Measurements from ENCODE around the gene TBC1D2B.

The TBC1D2B gene

DNA sequence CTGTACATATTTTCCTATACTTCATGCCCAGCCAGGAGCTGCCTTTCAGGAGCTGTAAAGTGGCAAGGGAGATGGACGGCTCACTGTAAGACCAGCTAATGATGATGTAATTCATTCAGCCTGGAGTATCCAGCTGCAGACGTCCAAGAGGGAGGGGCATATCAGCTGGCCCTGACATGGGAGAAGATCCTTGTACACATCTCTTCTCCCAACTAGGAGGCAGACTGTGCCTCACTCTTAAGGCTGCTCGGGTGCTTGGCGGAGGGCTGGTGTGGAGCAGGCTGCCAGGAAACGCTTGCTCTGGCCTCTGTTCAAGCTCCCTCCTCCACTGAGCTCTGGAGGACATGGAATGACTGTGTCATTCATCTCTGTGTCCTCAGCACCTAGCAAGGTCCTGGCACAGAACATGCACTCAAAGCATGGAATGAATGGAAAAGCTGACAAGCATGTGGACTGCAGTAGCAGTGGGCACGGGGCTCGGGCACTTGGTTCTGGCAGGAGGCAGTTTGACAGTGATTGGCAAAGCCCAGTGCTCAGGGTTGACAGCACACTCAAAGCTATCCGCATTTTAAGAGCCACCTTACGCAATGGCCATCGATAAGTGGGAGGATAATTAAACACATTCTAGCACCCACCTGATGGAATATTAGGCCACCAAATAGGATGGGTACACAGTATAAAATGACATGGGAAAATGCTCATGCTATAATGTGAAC, 72.4 kb downstream of the TBC1D2B start:
- no peak for FAIRE-seq
- TF ChIP-seq, protein P1, sequence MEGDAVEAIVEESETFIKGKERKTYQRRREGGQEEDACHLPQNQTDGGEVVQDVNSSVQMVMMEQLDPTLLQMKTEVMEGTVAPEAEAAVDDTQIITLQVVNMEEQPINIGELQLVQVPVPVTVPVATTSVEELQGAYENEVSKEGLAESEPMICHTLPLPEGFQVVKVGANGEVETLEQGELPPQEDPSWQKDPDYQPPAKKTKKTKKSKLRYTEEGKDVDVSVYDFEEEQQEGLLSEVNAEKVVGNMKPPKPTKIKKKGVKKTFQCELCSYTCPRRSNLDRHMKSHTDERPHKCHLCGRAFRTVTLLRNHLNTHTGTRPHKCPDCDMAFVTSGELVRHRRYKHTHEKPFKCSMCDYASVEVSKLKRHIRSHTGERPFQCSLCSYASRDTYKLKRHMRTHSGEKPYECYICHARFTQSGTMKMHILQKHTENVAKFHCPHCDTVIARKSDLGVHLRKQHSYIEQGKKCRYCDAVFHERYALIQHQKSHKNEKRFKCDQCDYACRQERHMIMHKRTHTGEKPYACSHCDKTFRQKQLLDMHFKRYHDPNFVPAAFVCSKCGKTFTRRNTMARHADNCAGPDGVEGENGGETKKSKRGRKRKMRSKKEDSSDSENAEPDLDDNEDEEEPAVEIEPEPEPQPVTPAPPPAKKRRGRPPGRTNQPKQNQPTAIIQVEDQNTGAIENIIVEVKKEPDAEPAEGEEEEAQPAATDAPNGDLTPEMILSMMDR (IDR thresholded peaks at IDR 0.05; ENCODE audit: insufficient read depth, missing control alignments), result no peak
- no peak for DNase-seq (ENCODE audit: insufficient read length, low spot score)

DNA sequence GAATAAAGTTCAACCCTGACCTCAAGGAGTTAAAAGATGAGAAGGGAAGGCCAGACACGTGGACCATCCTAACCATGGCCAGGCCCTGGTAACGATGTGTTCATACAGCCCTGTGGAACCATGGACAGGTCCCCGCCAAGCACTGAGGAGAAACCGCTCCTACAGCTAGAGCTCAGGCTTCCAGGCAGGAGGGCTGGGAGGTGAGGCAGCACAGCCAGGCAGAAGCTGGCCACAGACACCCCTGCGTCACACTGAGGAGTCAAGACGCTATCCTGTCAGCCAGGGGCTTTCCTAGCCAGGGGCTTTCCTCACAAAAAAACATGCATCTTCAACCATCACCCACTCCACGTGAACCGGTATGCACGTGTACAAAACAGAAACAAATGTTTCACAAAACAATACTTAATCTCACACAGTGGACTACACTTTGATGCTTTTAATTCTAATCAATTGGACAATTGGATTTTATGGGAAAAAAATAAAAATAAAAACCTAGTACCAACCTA, 73.2 kb downstream of the TBC1D2B start:
- TF ChIP-seq, protein P1 (IDR thresholded peaks at IDR 0.05; ENCODE audit: insufficient read depth, missing control alignments), result no peak
- DNase-seq (ENCODE audit: insufficient read length, low spot score) (no peak), FAIRE-seq (no peak)

DNA sequence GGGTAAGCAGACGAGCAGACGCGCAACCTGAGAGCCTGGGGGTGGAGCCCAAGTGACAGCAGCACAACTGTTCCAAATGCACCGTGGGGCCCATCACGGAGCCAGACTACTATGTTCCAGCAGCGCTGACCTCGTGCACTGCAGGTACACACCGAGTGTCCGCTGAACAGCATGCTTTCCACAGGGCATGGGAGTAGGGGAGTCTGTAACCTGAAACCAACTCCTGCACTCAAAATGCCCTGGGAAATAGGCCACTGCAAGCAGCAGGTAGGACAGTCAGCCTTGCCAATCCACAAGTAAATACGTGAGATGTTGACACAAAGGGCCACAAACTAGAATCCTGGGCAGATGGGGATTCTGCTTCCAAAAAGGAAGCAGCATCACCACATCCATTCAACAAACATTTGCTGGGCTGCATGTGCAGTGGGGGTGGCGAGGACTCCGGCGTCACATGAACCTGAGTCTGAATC, 73.9 kb downstream of the TBC1D2B start:
- no peak for FAIRE-seq

DNA sequence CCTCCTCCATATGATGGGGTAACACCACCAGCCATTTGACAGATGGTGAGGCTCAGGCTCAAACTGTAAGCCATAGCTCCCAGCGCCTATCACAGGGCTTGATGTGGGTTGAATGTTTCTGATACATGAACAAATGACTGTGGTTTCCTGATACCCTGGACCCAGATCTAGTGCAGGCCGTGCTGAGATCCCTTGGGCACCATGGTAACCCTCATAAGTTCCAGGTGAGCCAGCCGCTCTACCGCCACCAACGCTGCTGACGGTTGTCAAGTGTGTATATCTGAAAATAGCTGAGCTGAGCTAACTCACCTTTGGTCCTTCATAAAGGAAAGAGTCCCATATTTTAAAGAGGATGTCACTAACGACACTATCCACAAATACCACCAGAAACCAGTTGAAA, 74.5 kb downstream of the TBC1D2B start:
- TF ChIP-seq, protein P1 (IDR thresholded peaks at IDR 0.05; ENCODE audit: insufficient read depth, missing control alignments), result no peak
- DNase-seq (ENCODE audit: insufficient read length, low spot score) (no peak), FAIRE-seq (no peak)

More for the DNA sequence above, 73.9 kb downstream of the TBC1D2B start:
- DNase-seq (ENCODE audit: insufficient read length, low spot score), result no peak
- TF ChIP-seq, protein P1 (IDR thresholded peaks at IDR 0.05; ENCODE audit: insufficient read depth, missing control alignments), result no peak

DNA sequence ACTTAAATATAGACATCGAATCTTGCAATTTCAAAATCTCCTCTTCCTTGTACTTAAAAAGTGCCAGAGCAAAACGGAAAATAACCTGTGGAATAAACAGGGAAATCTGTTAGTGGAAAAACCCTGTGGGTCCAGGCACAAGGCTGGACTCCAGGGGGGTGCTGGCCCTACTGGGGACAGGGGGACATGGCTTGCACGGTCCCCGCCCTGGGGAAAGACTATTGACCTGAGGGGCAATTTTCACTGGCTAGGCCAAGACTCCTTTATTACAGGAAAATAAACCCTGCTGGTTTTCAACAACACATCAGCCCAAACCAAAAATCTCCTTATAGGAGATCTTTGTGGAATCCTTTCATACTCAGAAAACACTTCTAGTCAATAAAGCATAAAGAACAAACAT, 75.9 kb downstream of the TBC1D2B start:
- FAIRE-seq, result no peak
- TF ChIP-seq, protein P1 (IDR thresholded peaks at IDR 0.05; ENCODE audit: insufficient read depth, missing control alignments), result no peak
- DNase-seq (ENCODE audit: insufficient read length, low spot score), result no peak

DNA sequence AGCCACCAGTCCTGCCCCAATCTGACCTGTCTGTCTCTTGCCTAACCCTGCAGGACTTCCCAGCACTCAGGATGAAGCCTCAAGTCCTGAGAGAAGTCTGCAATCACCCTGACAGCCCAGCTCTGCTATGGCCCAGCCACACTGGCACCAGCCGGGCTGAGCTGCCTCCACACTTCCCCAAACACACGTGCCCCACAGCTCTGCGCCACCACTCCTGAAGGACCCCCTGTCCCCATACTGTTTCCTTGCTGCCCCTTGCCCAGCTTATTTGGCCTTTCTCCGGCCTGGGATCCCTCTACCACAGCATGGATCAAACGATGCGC, 76.6 kb downstream of the TBC1D2B start:
- no peak for FAIRE-seq
- no peak for DNase-seq (ENCODE audit: insufficient read length, low spot score)
- TF ChIP-seq, protein P1 (IDR thresholded peaks at IDR 0.05; ENCODE audit: insufficient read depth, missing control alignments), result no peak

Measured in D721Med (cell line).